GM12878 (cell line): ENCODE data around the gene SLC25A51. TPM values are rescaled to one million over a fixed set of nuclear protein-coding genes. Genes with fewer than 3 reads are reported as not detected.

Source experiments
- ATAC-seq: fragments of 200-7000 bp; cut with Tn5 transposase; 3 replicates; pipeline ENCODE4 v1.9.1; 2020; ENCODE audit warnings: mild to moderate bottlenecking, moderate library complexity
- BruUV-seq: library from RNA; stranded (reverse); fragments of 400-500 nt; replicated peaks from 2 replicates; lab custom pipeline; 2021; lab: Mats Ljungman, UMichigan
- CTCF ChIA-PET: fragments of 300-600 bp; sonication (Branson Sonifier 250); formaldehyde crosslinking; extraction: SDS; loops from one replicate; lab custom pipeline; 2021; ENCODE audit warnings: inconsistent platforms; lab: Yijun Ruan, JAX
- POLR2A ChIA-PET: fragments of 350-600 bp; formaldehyde crosslinking; extraction: SDS; loops from one replicate; lab custom pipeline; 2021; ENCODE audit warnings: inconsistent platforms; lab: Charles Lee
- RAD21 ChIA-PET: fragments of 300-600 bp; sonication (Branson Sonifier 250); formaldehyde crosslinking; loops from one replicate; lab custom pipeline; 2023; ENCODE audit warnings: antibody characterized with exemption; ENCODE audit not compliant: unreplicated experiment; lab: Charles Lee
- SMC1A ChIA-PET: fragments of 300-600 bp; sonication (Branson Sonifier 250); formaldehyde crosslinking; loops from one replicate; lab custom pipeline; 2023; ENCODE audit not compliant: unreplicated experiment, uncharacterized antibody; lab: Charles Lee
- DNase-seq: peaks from one replicate; pipeline ENCODE4 v3.0.0-alpha.2; 2011; ENCODE audit warnings: low read depth, low spot score
- FAIRE-seq: peaks from 3 replicates; lab custom pipeline; 2011; peaks lifted over from hg19 to GRCh38; lab: Jason Lieb, UNC
- H2AFZ ChIP-seq: 2 replicates; pipeline ENCODE4 v1.6.0; 2011; ENCODE audit warnings: low read depth, low read length, control low read depth; ENCODE audit not compliant: control insufficient read depth
- H3K27ac ChIP-seq: 2 replicates; pipeline ENCODE4 v1.5.1; 2011; ENCODE audit warnings: control low read depth; ENCODE audit not compliant: control insufficient read depth, insufficient read depth
- H3K27me3 ChIP-seq, 2 experiments: replicated peaks in 1 of 2; 2 replicates each; pipeline versions ENCODE4 v1.6.0 to v1.6.1; 2011; ENCODE audit warnings: low read length in 1 of 2; ENCODE audit not compliant: control insufficient read depth in 2 of 2, insufficient read depth in 2 of 2
- H3K36me3 ChIP-seq, 2 experiments: 2 replicates each; pipeline ENCODE4 v1.5.1; 2011; ENCODE audit warnings: low read length in 1 of 2; ENCODE audit not compliant: control insufficient read depth in 2 of 2, insufficient read depth in 2 of 2
- H3K4me1 ChIP-seq: 2 replicates; pipeline ENCODE4 v1.6.1; 2011; ENCODE audit warnings: mild to moderate bottlenecking, low read length, moderate library complexity, mixed read lengths; ENCODE audit not compliant: control insufficient read depth, insufficient read depth
- H3K4me2 ChIP-seq: 2 replicates; pipeline ENCODE4 v1.6.0; 2011; ENCODE audit warnings: control low read depth; ENCODE audit not compliant: control insufficient read depth, insufficient read depth
- H3K4me3 ChIP-seq: fragments of 200-600 bp; sonication (generic); 2 replicates; pipeline ENCODE4 v1.5.1; 2016
- H3K79me2 ChIP-seq: 2 replicates; pipeline ENCODE4 v1.6.0; 2011; ENCODE audit warnings: low read length; ENCODE audit not compliant: control insufficient read depth, insufficient read depth
- H3K9ac ChIP-seq: 2 replicates; pipeline ENCODE4 v1.8.0; 2011; ENCODE audit warnings: low read length, control low read depth, mixed read lengths; ENCODE audit not compliant: control insufficient read depth, insufficient read depth
- H3K9me3 ChIP-seq: replicated peaks from 3 replicates; pipeline ENCODE4 v1.5.1; 2011; ENCODE audit warnings: mild to moderate bottlenecking, low read length; ENCODE audit not compliant: control insufficient read depth, insufficient read depth
- H4K20me1 ChIP-seq: 2 replicates; pipeline ENCODE4 v1.6.0; 2011; ENCODE audit not compliant: control insufficient read depth, insufficient read depth
- ATF3 ChIP-seq: IDR thresholded peaks from 2 replicates; pipeline ENCODE4 v1.6.1; 2011; ENCODE audit warnings: low read depth, mild to moderate bottlenecking, low read length, moderate library complexity, borderline replicate concordance; ENCODE audit errors: extremely low read depth
- BHLHE40 ChIP-seq, 2 experiments: fragments of 450-650 bp in 1 of 2; IDR thresholded peaks; 2 replicates each; pipeline ENCODE4 v1.6.1; 2011 to 2017; ENCODE audit warnings: low read depth in 2 of 2, borderline replicate concordance in 1 of 2, improper control_type of control experiment in 1 of 2, low read length in 1 of 2, mild to moderate bottlenecking in 1 of 2
- CEBPZ ChIP-seq: fragments of 150-350 bp; IDR thresholded peaks from 2 replicates; pipeline ENCODE4 v1.6.1; 2016; ENCODE audit warnings: low read depth, low read length
- E2F4 ChIP-seq: IDR thresholded peaks from 2 replicates; pipeline ENCODE4 v1.6.1; 2012; ENCODE audit warnings: low read depth, low read length, improper control_type of control experiment
- GATAD2B ChIP-seq: fragments of 450-650 bp; conservative IDR thresholded peaks from 2 replicates; pipeline ENCODE4 v1.6.1; 2017; ENCODE audit warnings: low read depth, mild to moderate bottlenecking, moderate library complexity
- NFIC ChIP-seq: IDR thresholded peaks from 2 replicates; pipeline ENCODE4 v1.6.1; 2012; ENCODE audit warnings: low read depth, mild to moderate bottlenecking, inconsistent platforms, low read length, moderate library complexity
- PKNOX1 ChIP-seq: fragments of 450-650 bp; IDR thresholded peaks from 2 replicates; pipeline ENCODE4 v1.6.1; 2016; ENCODE audit warnings: mild to moderate bottlenecking
- REST ChIP-seq: IDR thresholded peaks from 2 replicates; pipeline ENCODE4 v1.6.1; 2012; ENCODE audit warnings: mild to moderate bottlenecking, low read depth, low read length
- SP1 ChIP-seq: IDR thresholded peaks from one replicate; pipeline ENCODE4 v1.6.1; 2011; ENCODE audit warnings: low read depth, low read length
- STAT3 ChIP-seq: IDR thresholded peaks from 2 replicates; pipeline ENCODE4 v1.6.1; 2011; ENCODE audit warnings: low read depth, low read length, improper control_type of control experiment
- TARDBP ChIP-seq: IDR thresholded peaks from 2 replicates; pipeline ENCODE4 v1.6.1; 2016; ENCODE audit warnings: borderline replicate concordance
- WGBS: methylation state at CpG from one replicate; pipeline ENCODE4 v1.1.6; 2016; ENCODE audit warnings: low lambda C conversion rate; ENCODE audit not compliant: insufficient replicate concordance, insufficient coverage; ENCODE audit errors: missing lambda C conversion rate; 5-methylcytosine and 5-hydroxymethylcytosine counted together
- in situ Hi-C: fragments of 300-500 bp; cut with MboI; formaldehyde crosslinking; loops from 9 replicates; pipeline ENCODE4 v1.14.3; 2018; ENCODE audit warnings: mixed read lengths
- intact Hi-C: fragments of 100-400 bp; cut with micrococcal nuclease; formaldehyde crosslinking; loops from one replicate; pipeline ENCODE4 v1.14.2; 2022; ENCODE audit not compliant: unreplicated experiment
- polyA plus RNA-seq, 11 experiments: library from polyadenylated mRNA; depleted of rRNA in 4 of 11; unstranded in 6 of 11; stranded (reverse) in 5 of 11; fragments of >200 nt; fragmentation: Nextera tagmentation in 4 of 11; fragmentation: Illumina TruSeq in 1 of 11; extraction: Ambion mirVana in 4 of 11; extraction: Trizol in 1 of 11; gene quantifications; 1 replicate in 1 of 11; 2 replicates in 10 of 11; pipeline versions ENCODE4 v1.2.1 to v1.2.3, GENCODE V29; 2011 to 2016; ENCODE audit warnings: inconsistent platforms in 2 of 11, missing spikeins in 2 of 11, low read depth in 1 of 11
- total RNA-seq, 4 experiments: library from RNA; depleted of rRNA in 3 of 4; stranded (reverse); fragments of >200 nt in 3 of 4; fragmentation: Illumina TruSeq in 1 of 4; extraction: Trizol in 1 of 4; gene quantifications; 2 replicates each; pipeline versions ENCODE4 v1.2.1 to v1.2.3, GENCODE V29; 2013 to 2021

The SLC25A51 gene
- total and polyA plus RNA-seq, 10 of the 15 experiments (the other 5 are each of a cell fraction or from before 2014, with no cell fraction given) = 3.8 to 29.3 (median 13.2) TPM

- DNase-seq (no peak), ATAC-seq (no peak), FAIRE-seq (no peak)
- ChIA-PET POLR2A (no interaction called here), CTCF (interaction anchor here (0.8 to 1.0 kb wide), 2 partner anchors 51 to 104 kb away, joined by 3 to 4 read pairs; no protein-coding TSS in a partner anchor), SMC1A (interaction anchor here (0.9 kb wide), 1 partner anchor 9 kb away, joined by 3 read pairs; no protein-coding TSS in a partner anchor), RAD21 (no interaction called here)
- no peaks in the 10 kb centered on the region for H3K4me1 ChIP-seq
- in situ Hi-C loops = no loop called here
- H3K9me3 ChIP-seq = no peaks in the 10 kb centered on the region
- no peak overlapping the region for H3K27ac ChIP-seq
- H3K36me3 ChIP-seq = no peaks in the 10 kb centered on the region
- no peaks in the 10 kb centered on the region for H3K27me3 ChIP-seq
- H3K79me2 ChIP-seq = no peaks in the 10 kb centered on the region
- BruUV-seq = no TSS peak
- H3K4me2 ChIP-seq = no peak overlapping the region
- no peaks in the 10 kb centered on the region for H4K20me1 ChIP-seq
- 95% methylated on average over 2 of the region's 2 CpGs for WGBS
- no peak overlapping the region for H3K9ac ChIP-seq
- intact Hi-C loops = no loop called here
- H2AFZ ChIP-seq = no peak overlapping the region
- H3K4me3 ChIP-seq = no peak overlapping the region
- TF ChIP-seq TARDBP (no peak), SP1 (no peak), GATAD2B (no peak), E2F4 (no peak), NFIC (no peak), BHLHE40 (IDR thresholded peaks at IDR 0.05; ENCODE audit: borderline replicate concordance in 1 of 2, low read depth in 2 of 2, low read length in 1 of 2) (no peak), CEBPZ (no peak), ATF3 (no peak), REST (no peak), STAT3 (no peak), PKNOX1 (no peak)
These were observed 51.7 kb downstream of the SLC25A51 start for GRCh38 chr9:37852222-37852621.
